CD14-positive monocyte (primary cell): Measurements from ENCODE around the gene GABRR2. TPM values are rescaled to one million over a fixed set of nuclear protein-coding genes. Genes with fewer than 3 reads are reported as not detected.

Experiments used
- DNase-seq, 3 donors: peaks; one replicate each; pipeline ENCODE4 v3.0.0-alpha.2; 2011 to 2022
- H2AFZ ChIP-seq: 2 replicates; pipeline ENCODE4 v1.6.0; 2012; ENCODE audit warnings: mild to moderate bottlenecking, low read depth, low read length, inconsistent platforms; ENCODE audit not compliant: insufficient read depth, poor library complexity, severe bottlenecking
- H3K27ac ChIP-seq, 2 donors: 1 replicate in 1 of 2; 2 replicates in 1 of 2; pipeline ENCODE4 v1.5.1; 2012 to 2013; ENCODE audit warnings: low read length in 2 of 2, control low read depth in 1 of 2, inconsistent platforms in 1 of 2, low read depth in 1 of 2, mild to moderate bottlenecking in 1 of 2
- H3K27me3 ChIP-seq, 2 donors: one replicate each; pipeline versions ENCODE4 v1.6.0 to v1.6.1; 2011 to 2013; ENCODE audit warnings: low read length in 2 of 2; ENCODE audit not compliant: control insufficient read depth in 2 of 2, insufficient read depth in 2 of 2
- H3K36me3 ChIP-seq, 2 donors: replicated peaks in 1 of 2; 1 replicate in 1 of 2; 2 replicates in 1 of 2; pipeline versions ENCODE4 v1.5.1 to v1.6.1; 2012 to 2013; ENCODE audit warnings: low read length in 2 of 2, control low read depth in 1 of 2, inconsistent platforms in 1 of 2, mild to moderate bottlenecking in 1 of 2; ENCODE audit not compliant: insufficient read depth in 2 of 2, control insufficient read depth in 1 of 2
- H3K4me1 ChIP-seq, 2 donors: 1 replicate in 1 of 2; 2 replicates in 1 of 2; pipeline versions ENCODE4 v1.5.1 to v1.6.1; 2012 to 2013; ENCODE audit warnings: low read length in 2 of 2, control low read depth in 1 of 2, inconsistent platforms in 1 of 2, mild to moderate bottlenecking in 1 of 2, moderate library complexity in 1 of 2; ENCODE audit not compliant: insufficient read depth in 2 of 2, control insufficient read depth in 1 of 2
- H3K4me2 ChIP-seq: replicated peaks from 2 replicates; pipeline ENCODE3; 2012; ENCODE audit warnings: low read length, moderate library complexity, mild to moderate bottlenecking; ENCODE audit not compliant: poor library complexity, severe bottlenecking; ENCODE audit errors: extremely low read depth
- H3K4me3 ChIP-seq, 3 experiments: fragments of 200-600 bp in 1 of 3; sonication (generic) in 1 of 3; replicated peaks in 1 of 3; 1 replicate in 2 of 3; 2 replicates in 1 of 3; pipeline ENCODE4 v1.5.1; 2011 to 2013; ENCODE audit warnings: low read length in 3 of 3, mild to moderate bottlenecking in 3 of 3, control low read depth in 2 of 3, low read depth in 2 of 3, inconsistent platforms in 1 of 3, moderate library complexity in 1 of 3
- H3K79me2 ChIP-seq: 2 replicates; pipeline ENCODE4 v1.6.0; 2012; ENCODE audit warnings: mild to moderate bottlenecking, control low read depth, inconsistent platforms, low read length, moderate library complexity; ENCODE audit not compliant: insufficient read depth
- H3K9ac ChIP-seq: 2 replicates; pipeline ENCODE4 v1.6.0; 2017; ENCODE audit warnings: low read length, mild to moderate bottlenecking; ENCODE audit not compliant: insufficient read depth, poor library complexity, severe bottlenecking
- H3K9me3 ChIP-seq, 2 donors: replicated peaks in 1 of 2; 1 replicate in 1 of 2; 2 replicates in 1 of 2; pipeline versions ENCODE4 v1.5.1 to v1.6.1; 2012 to 2013; ENCODE audit warnings: low read length in 2 of 2, control low read depth in 1 of 2; ENCODE audit not compliant: control insufficient read depth in 1 of 2, insufficient read depth in 1 of 2
- H4K20me1 ChIP-seq: 2 replicates; pipeline ENCODE4 v1.6.0; 2012; ENCODE audit warnings: mild to moderate bottlenecking, low read length, control low read depth, moderate library complexity; ENCODE audit not compliant: insufficient read depth
- H3K27ac Mint-ChIP-seq, 7 donors: one replicate each; pipeline ENCODE4 v1.8.0; 2020; ENCODE audit warnings: mild to moderate bottlenecking in 7 of 7, mixed read lengths in 7 of 7, moderate library complexity in 6 of 7, inconsistent platforms in 2 of 7
- H3K27me3 Mint-ChIP-seq, 3 donors: one replicate each; pipeline ENCODE4 v1.8.0; 2021 to 2022; ENCODE audit warnings: low read depth in 3 of 3, mild to moderate bottlenecking in 3 of 3, mixed read lengths in 3 of 3, moderate library complexity in 3 of 3, inconsistent platforms in 1 of 3
- H3K36me3 Mint-ChIP-seq, 2 donors: one replicate each; pipeline ENCODE4 v1.8.0; 2020; ENCODE audit warnings: mixed read lengths in 2 of 2, inconsistent platforms in 1 of 2, mild to moderate bottlenecking in 1 of 2
- H3K4me1 Mint-ChIP-seq: one replicate; pipeline ENCODE4 v1.8.0; 2020; ENCODE audit warnings: mild to moderate bottlenecking, mixed read lengths
- H3K4me3 Mint-ChIP-seq, 2 donors: one replicate each; pipeline ENCODE4 v1.8.0; 2020; ENCODE audit warnings: mild to moderate bottlenecking in 2 of 2, mixed read lengths in 2 of 2, moderate library complexity in 1 of 2
- H3K9me3 Mint-ChIP-seq, 7 donors: one replicate each; pipeline ENCODE4 v1.8.0; 2020 to 2022; ENCODE audit warnings: mixed read lengths in 7 of 7, mild to moderate bottlenecking in 6 of 7, moderate library complexity in 6 of 7, inconsistent platforms in 2 of 7
- CTCF ChIP-seq: fragments of 200-600 bp; IDR thresholded peaks from one replicate; pipeline ENCODE4 v1.8.0; 2022; ENCODE audit warnings: antibody characterized with exemption, mild to moderate bottlenecking
- WGBS: methylation state at CpG from one replicate; pipeline ENCODE4 v1.1.5; 2013; ENCODE audit warnings: missing lambda C conversion rate; ENCODE audit not compliant: insufficient coverage; 5-methylcytosine and 5-hydroxymethylcytosine counted together
- intact Hi-C, 2 donors: fragments of 100-400 bp; cut with micrococcal nuclease; formaldehyde crosslinking; loops; one replicate each; pipeline versions ENCODE4 v1.15.0 to v1.15.1; 2023
- polyA plus RNA-seq, 3 donors: library from polyadenylated mRNA; depleted of rRNA in 1 of 3; unstranded in 2 of 3; stranded (reverse) in 1 of 3; fragments of 300-500 nt in 2 of 3; fragments of >200 nt in 1 of 3; fragmentation: Illumina TruSeq in 2 of 3; gene quantifications; 1 replicate in 2 of 3; 2 replicates in 1 of 3; pipeline ENCODE4 v1.2.3, GENCODE V29; 2012 to 2021

GABRR2 gene
- polyA plus RNA-seq, 3 donors = 3.7 TPM; not detected in 2

- intact Hi-C loops = no loop called here
- Histone ChIP-seq H3K4me2 (no peak overlapping the region), H3K4me1 (peaks cover 38 to 44% of the 10 kb centered on the region in 2 donors), H3K79me2 (no peaks in the 10 kb centered on the region), H4K20me1 (no peaks in the 10 kb centered on the region), H3K4me3 (no peak overlapping the region), H3K9me3 (no peaks in the 10 kb centered on the region), H2AFZ (no peak overlapping the region), H3K27me3 (no peaks in the 10 kb centered on the region), H3K9ac (no peak overlapping the region), H3K27ac (no peak overlapping the region), H3K36me3 (peaks cover 0 to 12% of the 10 kb centered on the region in 2 donors)
- H3K9me3 Mint-ChIP-seq = peaks cover 0 to 5% (median 0%) of the 10 kb centered on the region in 7 donors
- 46% methylated on average over 4 of the region's 5 CpGs for WGBS
- H3K4me3 Mint-ChIP-seq = no peak overlapping the region
- no peak for DNase-seq
- no peak for TF ChIP-seq CTCF
- peaks cover 19% of the 10 kb centered on the region in 2 donors for H3K36me3 Mint-ChIP-seq
- peak overlapping the region in 1 of 7 donors; percentile 3 for H3K27ac Mint-ChIP-seq
- H3K27me3 Mint-ChIP-seq = peaks cover 0 to 3% (median 0%) of the 10 kb centered on the region in 3 donors
- peaks cover 46% of the 10 kb centered on the region for H3K4me1 Mint-ChIP-seq
These were observed 3.6 kb downstream of the GABRR2 start for GRCh38 chr6:89311530-89311852.

GRCh38 chr6:89310929-89311328 is 4.2 kb downstream of the GABRR2 start:
- Histone ChIP-seq H3K79me2 (no peaks in the 10 kb centered on the region), H4K20me1 (no peaks in the 10 kb centered on the region), H3K4me3 (no peak overlapping the region), H3K4me1 (peaks cover 38 to 44% of the 10 kb centered on the region in 2 donors), H3K27ac (no peak overlapping the region), H3K9me3 (no peaks in the 10 kb centered on the region), H3K9ac (no peak overlapping the region), H2AFZ (no peak overlapping the region), H3K27me3 (no peaks in the 10 kb centered on the region), H3K4me2 (no peak overlapping the region), H3K36me3 (peaks cover 0 to 12% of the 10 kb centered on the region in 2 donors)
- peak overlapping the region in 1 of 7 donors; percentile 86 for H3K27ac Mint-ChIP-seq
- no peak overlapping the region for H3K4me3 Mint-ChIP-seq
- H3K4me1 Mint-ChIP-seq = peaks cover 46% of the 10 kb centered on the region
- intact Hi-C loops = no loop called here
- DNase-seq = peak in 1 of 3 donors; percentile 68
- 100% methylated on average over 2 of the region's 11 CpGs for WGBS
- H3K27me3 Mint-ChIP-seq = peaks cover 0 to 4% (median 0%) of the 10 kb centered on the region in 3 donors
- peaks cover 0 to 5% (median 0%) of the 10 kb centered on the region in 7 donors for H3K9me3 Mint-ChIP-seq
- no peak for TF ChIP-seq CTCF
- H3K36me3 Mint-ChIP-seq = peaks cover 13 to 16% of the 10 kb centered on the region in 2 donors
